GM12873 (cell line): ENCODE measurements around the gene TBC1D22A.

ENCODE experiments used
- CTCF ChIP-seq: IDR thresholded peaks from 2 replicates; pipeline ENCODE4 v1.5.1; 2012; ENCODE audit warnings: low read depth, mild to moderate bottlenecking, moderate library complexity, low read length, control low read depth; ENCODE audit not compliant: insufficient read depth; ENCODE audit errors: missing control alignments

The TBC1D22A gene

GRCh38 chr22:47154621-47155081, 392.2 kb downstream of the TBC1D22A start:
- TF ChIP-seq CTCF = no peak

DNA sequence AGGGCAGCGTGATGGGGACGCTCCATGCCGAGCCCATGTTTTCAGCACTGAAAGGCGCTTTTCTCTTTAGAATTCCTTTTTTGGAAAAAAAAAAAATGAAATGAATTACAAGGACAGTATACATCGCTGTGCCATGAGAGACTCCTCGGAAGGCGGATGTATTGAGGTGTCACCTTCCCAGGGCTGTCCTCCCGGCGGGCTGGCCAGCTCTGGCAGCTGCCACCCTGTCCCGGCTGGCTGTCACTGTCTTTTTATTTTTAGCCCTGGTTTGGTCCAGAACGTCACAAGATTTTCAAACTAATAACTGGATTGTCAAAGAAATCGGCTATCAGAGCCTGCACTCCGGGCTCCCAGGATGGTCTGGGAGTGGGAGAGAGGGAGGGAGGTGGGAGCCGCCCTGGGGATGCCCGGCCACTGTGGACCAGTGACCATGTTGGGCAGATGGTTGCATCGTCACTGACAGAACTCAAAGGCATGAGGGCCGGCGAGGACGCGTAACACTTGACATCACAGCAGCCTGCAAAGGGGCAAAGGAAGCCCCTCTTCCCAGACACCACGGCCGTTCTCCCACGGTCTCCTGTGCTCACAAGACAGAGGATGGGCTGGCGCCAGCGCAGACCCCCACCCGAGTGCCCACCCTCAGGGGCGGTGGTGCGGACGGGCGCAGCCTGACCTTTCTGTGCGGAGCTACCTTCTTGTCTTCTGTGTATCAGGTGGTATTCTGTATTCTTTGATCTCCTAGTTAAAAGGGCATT, 392.9 kb downstream of the TBC1D22A start:
- TF ChIP-seq CTCF = no peak

DNA sequence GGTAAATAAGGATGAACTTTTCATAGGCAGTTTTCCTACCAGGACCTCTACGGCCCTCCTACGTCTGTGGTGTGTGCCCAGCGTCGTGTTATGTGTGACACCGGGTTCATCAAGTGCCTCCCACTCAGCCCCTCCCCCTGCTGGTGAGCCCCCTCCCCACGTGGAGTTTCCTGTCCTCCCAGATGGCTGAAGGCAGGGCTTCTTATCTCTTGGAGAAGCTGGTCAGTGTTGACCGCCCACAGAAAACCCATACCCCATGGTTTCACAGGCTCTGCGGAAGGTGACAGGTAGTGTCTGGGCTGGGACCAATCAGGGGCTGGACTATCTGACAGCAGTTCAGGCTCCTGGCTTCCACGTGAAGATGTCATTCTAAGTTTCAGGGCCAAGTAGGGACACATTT, 393.5 kb downstream of the TBC1D22A start:
- TF ChIP-seq CTCF = no peak

- TF ChIP-seq CTCF = no peak
Measured at GRCh38 chr22:47156352-47157092, 394.1 kb downstream of the TBC1D22A start.

GRCh38 chr22:47157093-47157420, 394.6 kb downstream of the TBC1D22A start:
- TF ChIP-seq CTCF = no peak

GRCh38 chr22:47157486-47158270, 395.2 kb downstream of the TBC1D22A start:
- no peak for TF ChIP-seq CTCF

DNA sequence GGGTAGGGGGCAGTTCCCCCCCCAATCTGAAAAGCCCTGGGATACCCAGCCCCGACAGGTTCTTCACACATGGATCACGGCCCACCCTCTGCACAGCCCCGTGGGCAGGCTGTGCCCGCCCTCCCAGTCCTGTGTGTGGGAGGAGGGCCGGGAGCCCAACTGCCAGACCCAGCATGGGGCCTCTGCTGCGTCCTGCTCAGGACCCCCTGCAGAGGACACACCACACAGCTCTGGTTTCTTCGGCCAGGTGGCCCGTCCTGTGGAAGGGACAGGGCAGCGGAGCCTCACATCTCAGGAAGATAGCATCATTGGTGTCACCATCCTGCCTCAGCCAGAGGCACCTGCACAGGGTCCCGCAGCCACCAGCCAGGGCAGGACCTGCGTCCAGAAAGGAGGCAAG, 396.0 kb downstream of the TBC1D22A start:
- TF ChIP-seq CTCF = no peak
